Tibial artery (tissue), 4 donors: ENCODE results near the gene GCNA.
"Not testable (repeated sequence)": the region's sequence is repeated elsewhere in the genome, so short reads cannot be mapped to it uniquely, and the experiment has no call there.

Experiments
- DNase-seq, 2 donors: peaks; one replicate each; pipeline ENCODE4 v3.0.0-alpha.2; 2019
- H3K27ac ChIP-seq, 2 donors: fragments of 200-600 bp; sonication (generic) in 1 of 2; 1 replicate in 1 of 2; 2 replicates in 1 of 2; pipeline ENCODE4 v1.5.1; 2018 to 2019; ENCODE audit warnings: mild to moderate bottlenecking in 1 of 2
- H3K27me3 ChIP-seq, 2 donors: fragments of 200-600 bp; sonication (generic) in 1 of 2; one replicate each; pipeline versions ENCODE4 v1.5.1 to v1.6.0; 2016 to 2019
- H3K36me3 ChIP-seq, 3 donors: fragments of 200-600 bp; sonication (generic) in 2 of 3; one replicate each; pipeline ENCODE4 v1.5.1; 2016 to 2019; ENCODE audit warnings: mild to moderate bottlenecking in 2 of 3
- H3K4me1 ChIP-seq, 4 donors: fragments of 200-600 bp; sonication (generic) in 2 of 4; 1 replicate in 3 of 4; 2 replicates in 1 of 4; pipeline ENCODE4 v1.5.1; 2016 to 2019
- H3K4me3 ChIP-seq, 2 donors: fragments of 200-600 bp; sonication (generic) in 1 of 2; 1 replicate in 1 of 2; 2 replicates in 1 of 2; pipeline ENCODE4 v1.5.1; 2018 to 2019; ENCODE audit warnings: mild to moderate bottlenecking in 2 of 2
- H3K9me3 ChIP-seq, 3 donors: fragments of 200-600 bp; sonication (generic) in 1 of 3; one replicate each; pipeline ENCODE4 v1.5.1; 2016 to 2019
- CTCF ChIP-seq, 2 experiments: fragments of 200-600 bp in 1 of 2; fragments of 450-650 bp in 1 of 2; IDR thresholded peaks; one replicate each; pipeline ENCODE4 v1.5.1; 2017 to 2019; ENCODE audit warnings: antibody characterized with exemption in 2 of 2, mild to moderate bottlenecking in 1 of 2, moderate library complexity in 1 of 2
- intact Hi-C: fragments of 100-400 bp; cut with DNase I; formaldehyde crosslinking; loops from one replicate; pipeline ENCODE4 v1.15.0; 2023; ENCODE audit warnings: low total_unique reads

GCNA gene

GRCh38 chrX:71581210-71581609 is 3.0 kb downstream of the GCNA start:
- H3K36me3 ChIP-seq = peaks cover 4 to 11% (median 7%) of the 10 kb centered on the region in 3 donors
- intact Hi-C loops = no loop called here
- DNase-seq = no peak

GRCh38 chrX:71586929-71587328 is 8.7 kb downstream of the GCNA start:
- intact Hi-C loops = no loop called here
- no peak for TF ChIP-seq CTCF (IDR thresholded peaks at IDR 0.05)
- DNase-seq = no peak
- H3K9me3 ChIP-seq = no peaks in the 10 kb centered on the region
- H3K4me3 ChIP-seq = no peak overlapping the region
- H3K27ac ChIP-seq = no peak overlapping the region
- H3K4me1 ChIP-seq = no peaks in the 10 kb centered on the region
- H3K27me3 ChIP-seq = no peaks in the 10 kb centered on the region
- no peaks in the 10 kb centered on the region for H3K36me3 ChIP-seq

More at GRCh38 chrX:71581210-71581609, 3.0 kb downstream of the GCNA start:
- H3K9me3 ChIP-seq = no peaks in the 10 kb centered on the region
- no peak for TF ChIP-seq CTCF (IDR thresholded peaks at IDR 0.05)
- no peak overlapping the region for H3K4me3 ChIP-seq
- H3K27me3 ChIP-seq = no peaks in the 10 kb centered on the region
- no peak overlapping the region for H3K27ac ChIP-seq
- H3K4me1 ChIP-seq = no peaks in the 10 kb centered on the region

- H3K36me3 ChIP-seq, intact Hi-C loops: not testable (repeated sequence)
These were observed 15.0 kb downstream of the GCNA start for GRCh38 chrX:71593210-71593609.

GRCh38 chrX:71599965-71600364 is 21.7 kb downstream of the GCNA start:
- Histone ChIP-seq H3K36me3 (peaks cover 15 to 69% (median 35%) of the 10 kb centered on the region in 3 donors), H3K27me3 (no peaks in the 10 kb centered on the region), H3K27ac (no peak overlapping the region), H3K4me1 (no peaks in the 10 kb centered on the region), H3K9me3 (no peaks in the 10 kb centered on the region), H3K4me3 (no peak overlapping the region)
- DNase-seq = no peak
- no peak for TF ChIP-seq CTCF (IDR thresholded peaks at IDR 0.05)
- intact Hi-C loops = no loop called here

More at GRCh38 chrX:71593210-71593609, 15.0 kb downstream of the GCNA start:
- not testable (repeated sequence) for DNase-seq, H3K9me3 ChIP-seq, H3K4me3 ChIP-seq, H3K27me3 ChIP-seq, H3K4me1 ChIP-seq, H3K27ac ChIP-seq

- H3K4me3 ChIP-seq = no peak overlapping the region
- H3K27me3 ChIP-seq = no peaks in the 10 kb centered on the region
- peaks cover 25 to 73% (median 41%) of the 10 kb centered on the region in 3 donors for H3K36me3 ChIP-seq
- no peak for TF ChIP-seq CTCF (IDR thresholded peaks at IDR 0.05)
- H3K27ac ChIP-seq = no peak overlapping the region
- no peaks in the 10 kb centered on the region for H3K9me3 ChIP-seq
- no peaks in the 10 kb centered on the region for H3K4me1 ChIP-seq
- intact Hi-C loops = no loop called here
- DNase-seq = no peak
These were observed 25.4 kb downstream of the GCNA start for GRCh38 chrX:71603618-71604017.

GRCh38 chrX:71604141-71604540 is 25.9 kb downstream of the GCNA start:
- no peak for TF ChIP-seq CTCF (IDR thresholded peaks at IDR 0.05)
- DNase-seq = no peak
- no peak overlapping the region for H3K4me3 ChIP-seq
- no peaks in the 10 kb centered on the region for H3K9me3 ChIP-seq
- no peaks in the 10 kb centered on the region for H3K4me1 ChIP-seq
- no peaks in the 10 kb centered on the region for H3K27me3 ChIP-seq
- H3K36me3 ChIP-seq = peaks cover 25 to 73% (median 44%) of the 10 kb centered on the region in 3 donors
- intact Hi-C loops = no loop called here
- no peak overlapping the region for H3K27ac ChIP-seq
